Activated T-helper 17 cell treated with anti-CD3 and anti-CD28 coated beads, Interleukin-2, amount 50 U/mL, for 72 hours (primary cell): ENCODE data around the gene HSD17B12. TPM values are rescaled to one million over a fixed set of nuclear protein-coding genes. Genes with fewer than 3 reads are reported as not detected.
A peak's percentile ranks its signal among the peaks of the same experiment; 100 is the strongest.

ENCODE experiments used
- ATAC-seq: fragments of 150-1000 bp; cut with Tn5 transposase; replicated peaks from 2 replicates; pipeline ENCODE4 v1.10.0; 2021; ENCODE audit warnings: mild to moderate bottlenecking, moderate library complexity
- H3K27ac Mint-ChIP-seq: one replicate; pipeline ENCODE4 v1.8.0; 2022; ENCODE audit warnings: mixed read lengths
- H3K27me3 Mint-ChIP-seq: one replicate; pipeline ENCODE4 v1.8.0; 2022; ENCODE audit warnings: mixed read lengths
- H3K36me3 Mint-ChIP-seq: one replicate; pipeline ENCODE4 v1.8.0; 2022; ENCODE audit warnings: low read depth, mild to moderate bottlenecking, mixed read lengths
- H3K4me1 Mint-ChIP-seq: one replicate; pipeline ENCODE4 v1.8.0; 2022; ENCODE audit warnings: mixed read lengths
- H3K4me3 Mint-ChIP-seq: one replicate; pipeline ENCODE4 v1.8.0; 2022; ENCODE audit warnings: mild to moderate bottlenecking, mixed read lengths
- H3K9me3 Mint-ChIP-seq: one replicate; pipeline ENCODE4 v1.8.0; 2022; ENCODE audit warnings: mixed read lengths
- total RNA-seq, 2 donors: library from RNA; stranded (reverse); gene quantifications; one replicate each; pipeline ENCODE4 v1.2.3, GENCODE V29; 2022

Gene HSD17B12
- total RNA-seq, 2 donors from 2014 or later, result 32.2 to 45.2 TPM

DNA sequence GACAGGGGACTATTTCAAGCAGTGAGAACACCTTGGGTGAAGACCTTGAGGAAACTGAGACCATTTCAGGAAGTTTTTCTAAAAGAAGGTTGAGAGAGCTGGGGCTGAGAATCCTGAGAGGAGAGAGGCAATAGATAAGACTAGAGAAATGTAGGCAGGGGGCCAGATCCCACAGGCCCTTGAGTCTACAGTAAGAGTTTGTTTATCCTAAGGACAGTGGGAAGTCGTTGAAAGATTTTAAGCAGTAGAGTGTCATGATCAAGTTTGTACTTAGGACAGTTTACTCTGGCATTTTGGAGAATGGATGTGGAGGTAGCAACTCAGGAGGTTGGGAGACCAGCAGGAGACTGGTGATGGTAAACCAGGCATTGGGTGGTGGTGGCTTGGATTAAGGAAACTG lies 17.1 kb downstream of the HSD17B12 start:
- Mint-ChIP-seq H3K36me3 (no peaks in the 10 kb centered on the region), H3K4me1 (no peaks in the 10 kb centered on the region), H3K9me3 (peaks cover 7% of the 10 kb centered on the region), H3K4me3 (no peak overlapping the region), H3K27me3 (no peaks in the 10 kb centered on the region), H3K27ac (no peak overlapping the region)
- no peak for ATAC-seq

DNA sequence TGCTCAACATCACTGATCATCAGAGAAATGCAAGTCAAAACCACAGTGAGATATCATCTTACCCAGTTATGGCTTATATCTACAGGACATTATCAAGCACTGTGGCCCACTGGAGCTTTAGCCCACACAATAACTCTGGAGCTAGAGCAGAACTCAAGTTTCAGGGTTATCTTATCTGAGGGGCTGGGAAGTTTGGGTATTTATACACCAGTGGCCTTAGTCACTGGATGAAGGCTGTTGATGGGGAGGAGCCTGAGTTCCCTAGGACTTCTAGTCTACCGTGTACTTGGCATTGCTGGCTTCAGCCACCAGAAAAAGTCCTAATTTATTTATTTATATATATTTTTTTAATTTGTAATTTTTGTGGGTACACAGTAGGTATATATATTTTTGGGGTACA lies 19.3 kb downstream of the HSD17B12 start:
- no peak overlapping the region for H3K27ac Mint-ChIP-seq
- H3K9me3 Mint-ChIP-seq, result peaks cover 7% of the 10 kb centered on the region
- no peak overlapping the region for H3K4me3 Mint-ChIP-seq
- no peak for ATAC-seq
- H3K27me3 Mint-ChIP-seq, result no peaks in the 10 kb centered on the region
- H3K4me1 Mint-ChIP-seq, result no peaks in the 10 kb centered on the region
- no peaks in the 10 kb centered on the region for H3K36me3 Mint-ChIP-seq

DNA sequence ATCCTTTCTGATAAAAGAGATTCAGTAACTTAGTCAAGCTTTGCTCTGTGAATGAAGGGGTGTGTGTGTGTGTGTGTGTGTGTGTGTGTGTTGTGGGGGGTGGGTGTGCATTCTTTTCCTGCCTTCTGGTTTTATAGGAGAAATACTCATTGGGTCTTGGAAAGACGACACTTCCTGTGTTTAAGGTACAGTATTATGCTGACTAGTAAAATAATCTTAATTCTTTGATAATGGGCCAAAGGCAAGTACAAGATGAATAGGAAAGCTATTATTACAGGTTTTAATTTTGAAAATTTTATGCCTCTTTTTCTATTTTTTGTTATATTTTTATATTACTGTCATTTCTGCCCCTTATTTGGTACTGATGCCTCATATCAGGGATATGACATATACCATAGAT lies 26.1 kb downstream of the HSD17B12 start:
- Mint-ChIP-seq H3K27ac (no peak overlapping the region), H3K4me1 (no peaks in the 10 kb centered on the region), H3K4me3 (no peak overlapping the region), H3K36me3 (no peaks in the 10 kb centered on the region), H3K9me3 (no peaks in the 10 kb centered on the region), H3K27me3 (no peaks in the 10 kb centered on the region)
- no peak for ATAC-seq

DNA sequence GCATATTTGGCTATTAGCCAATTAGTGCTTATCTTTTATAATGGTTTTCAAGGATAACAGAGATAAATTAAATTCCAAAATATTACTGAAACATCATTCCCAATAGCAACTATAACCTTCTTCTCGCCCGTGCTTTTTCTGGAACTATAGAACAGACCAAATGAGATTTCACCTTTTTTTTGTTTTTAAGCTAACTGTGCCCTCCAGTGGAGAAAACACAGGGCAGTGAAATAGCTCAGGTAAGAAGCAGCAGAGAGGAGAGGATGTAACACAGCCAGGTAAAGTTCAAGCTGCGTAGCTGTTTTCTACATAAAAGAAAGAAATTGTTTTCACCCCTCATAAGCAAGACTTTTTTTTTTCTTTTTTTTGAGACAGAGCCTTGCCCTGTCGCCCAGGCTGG lies 28.2 kb downstream of the HSD17B12 start:
- Mint-ChIP-seq H3K4me1 (peaks cover 4% of the 10 kb centered on the region), H3K9me3 (no peaks in the 10 kb centered on the region), H3K27me3 (no peaks in the 10 kb centered on the region), H3K27ac (no peak overlapping the region), H3K4me3 (no peak overlapping the region), H3K36me3 (no peaks in the 10 kb centered on the region)
- no peak for ATAC-seq

DNA sequence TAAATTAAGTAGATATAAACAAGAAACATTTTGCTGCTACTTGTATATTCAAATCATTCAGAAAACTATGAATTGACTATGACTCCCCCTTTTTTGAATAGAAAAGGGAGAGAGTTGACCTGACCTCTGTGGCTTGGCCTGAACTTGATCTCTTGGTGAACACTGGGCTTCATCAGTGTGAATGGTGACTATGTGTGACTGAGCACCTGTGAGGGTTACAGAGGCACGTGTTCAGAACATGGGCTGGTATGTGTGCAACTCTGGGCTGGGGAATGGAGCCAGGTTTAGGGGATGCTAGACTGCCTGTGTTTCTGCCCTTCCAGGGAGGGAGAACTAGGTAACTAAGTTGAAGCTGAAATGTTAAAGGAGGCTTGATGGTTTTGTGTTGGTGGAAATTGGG lies 29.2 kb downstream of the HSD17B12 start:
- no peak for ATAC-seq
- no peak overlapping the region for H3K27ac Mint-ChIP-seq
- peaks cover 4% of the 10 kb centered on the region for H3K4me1 Mint-ChIP-seq
- no peaks in the 10 kb centered on the region for H3K9me3 Mint-ChIP-seq
- no peak overlapping the region for H3K4me3 Mint-ChIP-seq
- H3K27me3 Mint-ChIP-seq, result no peaks in the 10 kb centered on the region
- H3K36me3 Mint-ChIP-seq, result no peaks in the 10 kb centered on the region

DNA sequence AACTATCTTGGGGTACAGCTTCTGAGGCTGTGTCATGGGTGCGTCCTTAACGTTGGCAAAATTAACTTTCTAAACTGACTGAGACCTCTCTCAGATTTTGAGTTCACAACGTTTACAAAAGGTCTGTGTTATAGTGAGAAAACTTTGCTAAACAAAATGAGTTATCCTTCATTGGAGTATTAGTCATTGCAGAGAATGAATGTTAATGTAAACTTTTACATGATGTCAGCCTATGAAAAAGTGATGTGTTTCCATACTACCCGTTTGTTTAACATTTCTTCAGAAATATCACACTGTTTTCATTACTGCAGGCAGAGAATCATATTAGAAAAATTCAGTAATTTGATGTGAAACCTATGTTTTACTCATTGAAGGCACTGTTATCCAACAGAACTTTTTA lies 32.1 kb downstream of the HSD17B12 start:
- Mint-ChIP-seq H3K27ac (no peak overlapping the region), H3K27me3 (no peaks in the 10 kb centered on the region), H3K4me3 (no peak overlapping the region), H3K4me1 (peaks cover 4% of the 10 kb centered on the region), H3K36me3 (no peaks in the 10 kb centered on the region), H3K9me3 (no peaks in the 10 kb centered on the region)
- no peak for ATAC-seq

DNA sequence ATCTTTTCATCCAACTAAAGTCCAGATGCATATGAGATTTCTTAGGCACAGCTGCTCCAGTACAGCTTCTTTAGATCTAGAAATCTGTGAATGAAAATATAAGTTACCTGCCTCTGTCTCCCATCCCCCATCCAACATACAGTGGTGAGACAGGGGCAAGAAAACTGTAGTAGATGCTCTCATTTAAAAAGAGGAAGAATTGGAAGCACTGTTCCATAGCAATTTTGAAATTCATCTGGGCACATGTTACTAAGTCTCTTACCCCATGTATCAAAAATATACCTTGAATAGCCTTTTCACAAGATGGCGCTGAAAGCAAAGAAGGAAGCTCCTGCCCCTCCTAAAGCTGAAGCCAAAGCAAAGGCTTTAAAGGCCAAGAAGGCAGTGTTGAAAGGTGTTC lies 37.8 kb downstream of the HSD17B12 start:
- peaks cover 4% of the 10 kb centered on the region for H3K4me1 Mint-ChIP-seq
- peaks cover 8% of the 10 kb centered on the region for H3K36me3 Mint-ChIP-seq
- H3K9me3 Mint-ChIP-seq, result peaks cover 9% of the 10 kb centered on the region
- no peaks in the 10 kb centered on the region for H3K27me3 Mint-ChIP-seq
- no peak overlapping the region for H3K27ac Mint-ChIP-seq
- no peak for ATAC-seq
- H3K4me3 Mint-ChIP-seq, result no peak overlapping the region

DNA sequence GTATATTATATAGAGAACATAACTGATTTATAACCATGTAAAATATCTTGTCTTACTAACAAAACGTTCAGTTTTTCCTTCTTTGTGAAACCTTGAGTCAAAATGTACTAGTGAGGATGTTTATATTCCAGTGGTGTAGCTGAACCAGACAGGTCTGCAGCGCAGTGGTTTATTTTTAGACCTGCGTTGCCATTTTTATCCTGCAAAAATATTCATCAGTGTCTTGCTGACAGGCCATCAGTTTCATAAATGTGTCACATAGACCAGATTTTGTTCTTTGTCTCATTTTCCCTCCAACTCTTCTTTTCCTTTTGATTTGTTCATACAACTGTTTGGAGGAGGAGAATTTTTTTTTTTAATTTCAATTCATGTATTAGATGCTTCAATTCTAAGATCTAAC lies 43.1 kb downstream of the HSD17B12 start:
- peaks cover 3% of the 10 kb centered on the region for H3K36me3 Mint-ChIP-seq
- H3K27ac Mint-ChIP-seq, result no peak overlapping the region
- no peak for ATAC-seq
- H3K4me1 Mint-ChIP-seq, result peaks cover 4% of the 10 kb centered on the region
- H3K4me3 Mint-ChIP-seq, result no peak overlapping the region
- H3K27me3 Mint-ChIP-seq, result no peaks in the 10 kb centered on the region
- H3K9me3 Mint-ChIP-seq, result peaks cover 6% of the 10 kb centered on the region

DNA sequence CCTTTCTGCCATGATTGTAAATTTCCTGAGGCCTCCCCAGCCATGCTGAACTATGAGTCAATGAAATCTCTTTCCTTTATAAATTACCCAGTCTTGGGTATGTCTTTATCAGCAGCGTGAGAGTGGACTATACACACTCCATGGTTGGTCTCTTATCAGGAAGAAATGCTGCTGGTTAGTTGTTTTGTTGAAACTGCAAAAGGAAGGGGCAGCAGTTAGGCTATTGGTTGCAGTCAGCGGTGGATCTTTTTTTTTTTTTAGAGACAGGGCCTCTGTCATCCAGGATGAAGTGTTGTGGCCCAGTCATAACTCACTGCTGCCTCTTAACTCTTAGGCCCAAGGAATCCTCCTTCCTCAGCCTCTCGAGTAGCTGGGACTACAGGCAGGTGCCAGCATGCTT lies 51.7 kb downstream of the HSD17B12 start:
- Mint-ChIP-seq H3K27me3 (no peaks in the 10 kb centered on the region), H3K4me1 (peaks cover 5% of the 10 kb centered on the region), H3K36me3 (peaks cover 19% of the 10 kb centered on the region), H3K27ac (no peak overlapping the region), H3K4me3 (no peak overlapping the region), H3K9me3 (no peaks in the 10 kb centered on the region)
- no peak for ATAC-seq

DNA sequence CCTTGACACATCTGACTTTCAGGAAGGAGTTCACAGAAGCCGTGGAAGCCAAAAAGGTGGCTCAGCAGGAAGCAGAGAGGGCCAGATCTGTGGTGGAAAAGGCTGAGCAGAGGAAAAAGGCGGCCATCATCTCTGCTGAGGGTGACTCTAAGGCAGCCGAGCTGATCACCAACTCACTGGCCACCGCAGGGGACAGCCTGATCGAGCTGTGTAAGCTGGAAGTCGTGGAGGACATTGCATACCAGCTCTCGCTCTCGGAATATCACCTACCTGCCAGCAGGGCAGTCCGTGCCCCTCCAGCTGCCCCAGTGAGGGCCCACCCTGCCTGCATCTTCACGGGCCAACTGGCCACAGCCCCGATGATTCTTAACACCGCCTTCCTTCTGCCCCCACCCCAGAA lies 53.7 kb downstream of the HSD17B12 start:
- no peaks in the 10 kb centered on the region for H3K9me3 Mint-ChIP-seq
- H3K27ac Mint-ChIP-seq, result no peak overlapping the region
- peaks cover 5% of the 10 kb centered on the region for H3K4me1 Mint-ChIP-seq
- H3K4me3 Mint-ChIP-seq, result no peak overlapping the region
- H3K36me3 Mint-ChIP-seq, result peaks cover 19% of the 10 kb centered on the region
- no peaks in the 10 kb centered on the region for H3K27me3 Mint-ChIP-seq
- ATAC-seq, result no peak

DNA sequence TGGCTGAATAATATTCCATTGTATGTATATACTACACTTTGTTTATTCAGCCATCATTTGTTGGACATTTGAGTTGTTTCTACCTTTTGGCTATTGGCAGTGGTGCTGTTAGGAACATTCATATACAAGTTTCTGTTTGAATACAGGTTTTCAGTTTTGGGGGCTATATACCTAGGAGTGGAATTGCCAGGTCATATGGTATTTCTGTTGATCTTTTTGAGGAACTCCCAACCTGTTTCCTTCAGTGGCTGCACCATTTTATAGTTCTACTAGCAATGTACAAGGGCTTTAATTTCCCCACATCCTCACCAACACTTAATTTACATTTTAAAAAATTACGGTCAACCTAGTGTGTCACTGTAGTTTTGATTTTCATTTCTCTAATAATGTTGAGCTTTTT lies 54.6 kb downstream of the HSD17B12 start:
- peaks cover 10% of the 10 kb centered on the region for H3K4me1 Mint-ChIP-seq
- no peak overlapping the region for H3K27ac Mint-ChIP-seq
- no peak overlapping the region for H3K4me3 Mint-ChIP-seq
- peaks cover 5% of the 10 kb centered on the region for H3K9me3 Mint-ChIP-seq
- H3K36me3 Mint-ChIP-seq, result peaks cover 19% of the 10 kb centered on the region
- ATAC-seq, result peak; percentile 14
- no peaks in the 10 kb centered on the region for H3K27me3 Mint-ChIP-seq

DNA sequence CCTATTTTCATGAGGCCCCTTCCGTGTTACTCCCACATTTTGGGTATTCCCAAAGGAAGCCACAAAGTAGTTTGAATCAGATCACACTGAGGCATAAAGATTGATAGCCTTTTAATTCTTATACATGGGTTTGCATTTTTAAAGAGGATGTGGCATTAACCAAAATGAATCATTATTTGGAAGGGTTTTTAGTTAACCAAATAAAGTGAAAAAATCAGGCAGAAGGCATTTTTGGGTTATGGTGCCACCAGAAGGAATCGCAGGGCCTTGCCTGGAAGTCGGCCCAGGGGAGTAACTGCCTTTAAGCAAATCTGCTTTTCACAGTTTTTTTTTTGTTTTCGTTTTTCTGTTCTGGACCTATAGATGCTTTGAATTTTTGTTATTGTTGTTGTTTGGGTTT lies 55.4 kb downstream of the HSD17B12 start:
- Mint-ChIP-seq H3K27me3 (no peaks in the 10 kb centered on the region), H3K4me3 (no peak overlapping the region), H3K36me3 (peaks cover 19% of the 10 kb centered on the region), H3K9me3 (peaks cover 10% of the 10 kb centered on the region), H3K4me1 (peaks cover 10% of the 10 kb centered on the region), H3K27ac (peak overlapping the region; percentile 74)
- peak; percentile 14 for ATAC-seq

DNA sequence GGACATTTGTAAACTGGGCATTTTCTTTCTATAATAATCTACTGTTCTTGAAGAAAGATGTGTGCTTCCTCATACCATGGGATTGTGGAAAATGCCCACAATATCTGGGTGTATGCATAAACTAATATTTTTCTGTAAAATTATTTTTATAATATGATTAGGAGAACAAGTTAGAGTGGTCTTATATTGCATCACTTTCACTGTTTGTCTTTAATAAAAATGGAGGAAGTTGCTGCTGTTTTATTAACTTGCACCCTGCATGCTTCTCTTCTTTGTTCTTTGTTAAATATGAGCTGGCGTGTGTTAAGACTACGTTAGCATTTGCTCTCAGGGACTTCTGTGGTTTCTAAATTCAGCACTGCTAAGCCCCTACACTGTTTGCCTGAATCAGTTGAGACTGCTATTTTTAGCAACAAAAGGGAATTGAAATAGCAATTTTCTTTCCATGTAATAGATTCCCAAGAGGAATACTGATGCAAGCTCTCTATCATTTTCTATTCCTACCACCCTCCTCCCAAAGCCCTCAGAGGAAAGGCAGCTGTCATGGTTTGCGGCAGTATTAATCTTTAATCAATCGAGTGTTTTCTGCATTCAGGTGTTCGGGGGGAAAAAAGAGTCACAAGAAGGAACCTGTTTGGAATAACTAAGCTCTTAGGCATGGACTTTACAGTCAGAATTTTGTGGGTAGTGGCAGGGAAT lies 56.1 kb downstream of the HSD17B12 start:
- H3K9me3 Mint-ChIP-seq, result peaks cover 10% of the 10 kb centered on the region
- ATAC-seq, result no peak
- H3K4me3 Mint-ChIP-seq, result no peak overlapping the region
- H3K27ac Mint-ChIP-seq, result no peak overlapping the region
- H3K4me1 Mint-ChIP-seq, result peaks cover 10% of the 10 kb centered on the region
- H3K36me3 Mint-ChIP-seq, result peaks cover 19% of the 10 kb centered on the region
- no peaks in the 10 kb centered on the region for H3K27me3 Mint-ChIP-seq

DNA sequence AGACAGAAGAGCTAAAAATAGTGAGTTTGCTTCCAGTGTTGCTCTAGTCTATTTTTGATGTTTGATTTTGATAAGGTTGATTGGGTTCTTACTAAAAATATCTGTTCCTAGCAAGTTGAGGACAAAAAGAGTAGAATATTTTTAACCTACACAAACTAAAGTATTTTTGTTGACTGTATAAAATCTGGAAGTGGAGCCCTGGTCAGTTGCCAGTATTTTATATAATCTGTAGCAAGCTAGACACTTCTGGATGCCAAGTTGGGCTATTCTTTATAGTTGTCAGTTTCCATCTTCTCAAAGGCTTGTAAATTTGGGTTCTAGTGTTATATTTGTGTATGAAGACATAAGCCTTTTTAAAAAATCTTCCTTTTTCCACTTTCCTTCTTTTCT lies 56.7 kb downstream of the HSD17B12 start:
- H3K4me1 Mint-ChIP-seq, result peaks cover 10% of the 10 kb centered on the region
- H3K27ac Mint-ChIP-seq, result no peak overlapping the region
- peaks cover 21% of the 10 kb centered on the region for H3K36me3 Mint-ChIP-seq
- peaks cover 10% of the 10 kb centered on the region for H3K9me3 Mint-ChIP-seq
- no peak for ATAC-seq
- no peak overlapping the region for H3K4me3 Mint-ChIP-seq
- no peaks in the 10 kb centered on the region for H3K27me3 Mint-ChIP-seq

DNA sequence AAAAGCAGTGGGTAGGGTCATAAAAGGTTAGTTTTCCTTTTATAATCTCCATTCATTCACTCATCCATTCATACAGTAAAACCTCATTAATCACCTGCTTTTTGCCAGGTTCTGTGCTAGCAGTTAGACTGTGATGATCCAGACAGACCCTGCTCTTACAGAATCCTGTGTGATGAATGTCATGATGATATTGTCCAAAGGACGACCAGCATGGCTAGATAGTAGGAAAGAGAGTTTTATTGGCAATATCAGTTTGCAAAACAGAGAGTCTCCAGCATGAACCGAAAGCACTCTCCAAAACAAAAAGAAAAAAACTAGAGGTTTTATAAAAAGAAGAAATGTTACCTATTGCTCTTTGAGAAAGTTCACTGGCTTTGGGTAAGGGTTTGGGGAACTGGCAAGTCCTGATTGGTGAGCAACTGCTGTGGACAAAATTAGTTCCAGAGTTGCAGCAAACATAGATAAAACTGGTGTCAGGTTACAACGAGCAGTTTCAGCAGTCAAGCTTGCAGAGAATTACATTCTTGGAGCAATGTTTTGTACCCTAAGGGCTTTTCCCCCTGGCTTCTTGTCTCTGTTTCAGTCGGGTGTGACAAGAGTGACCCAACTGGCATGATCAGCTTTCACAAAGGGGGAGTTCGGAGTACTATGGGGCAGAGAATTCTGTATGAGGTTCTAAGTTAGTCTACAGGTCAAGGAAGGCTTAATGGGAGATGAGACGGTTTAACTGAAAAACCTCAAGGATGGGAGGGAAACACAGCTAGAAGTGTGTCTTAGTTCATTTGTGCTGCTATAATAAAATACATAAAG lies 58.3 kb downstream of the HSD17B12 start:
- Mint-ChIP-seq H3K9me3 (peaks cover 13% of the 10 kb centered on the region), H3K27ac (no peak overlapping the region), H3K4me1 (peaks cover 10% of the 10 kb centered on the region), H3K27me3 (no peaks in the 10 kb centered on the region), H3K36me3 (peaks cover 31% of the 10 kb centered on the region), H3K4me3 (no peak overlapping the region)
- no peak for ATAC-seq
